ENCODE results near the gene EPHA3.

DNA sequence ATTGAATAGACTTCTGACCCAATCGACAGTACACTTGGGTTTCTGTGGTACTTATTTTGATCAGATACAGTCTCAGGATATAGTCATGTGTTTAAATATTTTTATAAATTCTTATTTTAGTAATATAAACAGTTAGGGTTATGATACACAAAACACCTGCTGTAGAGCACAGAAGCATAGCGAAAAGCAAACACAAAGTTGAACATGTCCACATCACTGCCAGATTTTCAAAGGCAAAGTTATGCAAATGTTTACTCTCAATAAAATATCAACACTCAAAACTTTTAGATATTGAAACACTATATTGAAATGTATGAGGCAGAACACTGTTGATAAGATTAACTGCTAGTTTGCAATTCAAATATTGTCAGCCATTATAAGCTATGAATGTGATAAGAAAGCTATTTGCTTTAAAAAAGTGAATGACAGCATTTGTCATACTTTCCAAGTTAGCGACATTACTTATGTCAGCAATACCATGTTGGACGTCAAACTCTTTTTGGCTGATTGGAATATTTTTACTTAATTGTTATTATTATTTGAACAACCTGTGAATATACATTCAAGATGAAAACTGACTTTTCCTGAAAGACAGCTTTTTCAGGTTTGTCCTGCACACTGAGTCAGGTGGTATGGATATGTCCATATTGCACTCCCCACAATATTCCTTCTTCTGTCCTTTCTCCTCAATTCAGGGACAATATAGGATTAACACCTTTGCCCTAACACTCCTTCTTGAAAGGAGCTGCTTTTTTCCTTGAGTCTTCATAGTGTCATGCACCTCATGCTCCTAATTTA, 367.1 kb downstream of the EPHA3 start:
- TF ChIP-seq, protein P1, sequence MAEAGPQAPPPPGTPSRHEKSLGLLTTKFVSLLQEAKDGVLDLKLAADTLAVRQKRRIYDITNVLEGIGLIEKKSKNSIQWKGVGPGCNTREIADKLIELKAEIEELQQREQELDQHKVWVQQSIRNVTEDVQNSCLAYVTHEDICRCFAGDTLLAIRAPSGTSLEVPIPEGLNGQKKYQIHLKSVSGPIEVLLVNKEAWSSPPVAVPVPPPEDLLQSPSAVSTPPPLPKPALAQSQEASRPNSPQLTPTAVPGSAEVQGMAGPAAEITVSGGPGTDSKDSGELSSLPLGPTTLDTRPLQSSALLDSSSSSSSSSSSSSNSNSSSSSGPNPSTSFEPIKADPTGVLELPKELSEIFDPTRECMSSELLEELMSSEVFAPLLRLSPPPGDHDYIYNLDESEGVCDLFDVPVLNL (CRISPR knock-in tag; IDR thresholded peaks at IDR 0.05; ENCODE audit: borderline replicate concordance, low read depth) = no peak
- TF ChIP-seq ETV6 (CRISPR knock-in tag; IDR thresholded peaks at IDR 0.05) = no peak
- TF ChIP-seq, protein P2, sequence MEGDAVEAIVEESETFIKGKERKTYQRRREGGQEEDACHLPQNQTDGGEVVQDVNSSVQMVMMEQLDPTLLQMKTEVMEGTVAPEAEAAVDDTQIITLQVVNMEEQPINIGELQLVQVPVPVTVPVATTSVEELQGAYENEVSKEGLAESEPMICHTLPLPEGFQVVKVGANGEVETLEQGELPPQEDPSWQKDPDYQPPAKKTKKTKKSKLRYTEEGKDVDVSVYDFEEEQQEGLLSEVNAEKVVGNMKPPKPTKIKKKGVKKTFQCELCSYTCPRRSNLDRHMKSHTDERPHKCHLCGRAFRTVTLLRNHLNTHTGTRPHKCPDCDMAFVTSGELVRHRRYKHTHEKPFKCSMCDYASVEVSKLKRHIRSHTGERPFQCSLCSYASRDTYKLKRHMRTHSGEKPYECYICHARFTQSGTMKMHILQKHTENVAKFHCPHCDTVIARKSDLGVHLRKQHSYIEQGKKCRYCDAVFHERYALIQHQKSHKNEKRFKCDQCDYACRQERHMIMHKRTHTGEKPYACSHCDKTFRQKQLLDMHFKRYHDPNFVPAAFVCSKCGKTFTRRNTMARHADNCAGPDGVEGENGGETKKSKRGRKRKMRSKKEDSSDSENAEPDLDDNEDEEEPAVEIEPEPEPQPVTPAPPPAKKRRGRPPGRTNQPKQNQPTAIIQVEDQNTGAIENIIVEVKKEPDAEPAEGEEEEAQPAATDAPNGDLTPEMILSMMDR (IDR thresholded peaks at IDR 0.05) = no peak
- no peak for TF ChIP-seq NR3C1 (CRISPR knock-in tag; conservative IDR thresholded peaks at IDR 0.05; ENCODE audit: low read depth)
- TF ChIP-seq, protein P3, sequence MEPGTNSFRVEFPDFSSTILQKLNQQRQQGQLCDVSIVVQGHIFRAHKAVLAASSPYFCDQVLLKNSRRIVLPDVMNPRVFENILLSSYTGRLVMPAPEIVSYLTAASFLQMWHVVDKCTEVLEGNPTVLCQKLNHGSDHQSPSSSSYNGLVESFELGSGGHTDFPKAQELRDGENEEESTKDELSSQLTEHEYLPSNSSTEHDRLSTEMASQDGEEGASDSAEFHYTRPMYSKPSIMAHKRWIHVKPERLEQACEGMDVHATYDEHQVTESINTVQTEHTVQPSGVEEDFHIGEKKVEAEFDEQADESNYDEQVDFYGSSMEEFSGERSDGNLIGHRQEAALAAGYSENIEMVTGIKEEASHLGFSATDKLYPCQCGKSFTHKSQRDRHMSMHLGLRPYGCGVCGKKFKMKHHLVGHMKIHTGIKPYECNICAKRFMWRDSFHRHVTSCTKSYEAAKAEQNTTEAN (CRISPR knock-in tag; IDR thresholded peaks at IDR 0.05) = no peak
- TF ChIP-seq, protein P4, sequence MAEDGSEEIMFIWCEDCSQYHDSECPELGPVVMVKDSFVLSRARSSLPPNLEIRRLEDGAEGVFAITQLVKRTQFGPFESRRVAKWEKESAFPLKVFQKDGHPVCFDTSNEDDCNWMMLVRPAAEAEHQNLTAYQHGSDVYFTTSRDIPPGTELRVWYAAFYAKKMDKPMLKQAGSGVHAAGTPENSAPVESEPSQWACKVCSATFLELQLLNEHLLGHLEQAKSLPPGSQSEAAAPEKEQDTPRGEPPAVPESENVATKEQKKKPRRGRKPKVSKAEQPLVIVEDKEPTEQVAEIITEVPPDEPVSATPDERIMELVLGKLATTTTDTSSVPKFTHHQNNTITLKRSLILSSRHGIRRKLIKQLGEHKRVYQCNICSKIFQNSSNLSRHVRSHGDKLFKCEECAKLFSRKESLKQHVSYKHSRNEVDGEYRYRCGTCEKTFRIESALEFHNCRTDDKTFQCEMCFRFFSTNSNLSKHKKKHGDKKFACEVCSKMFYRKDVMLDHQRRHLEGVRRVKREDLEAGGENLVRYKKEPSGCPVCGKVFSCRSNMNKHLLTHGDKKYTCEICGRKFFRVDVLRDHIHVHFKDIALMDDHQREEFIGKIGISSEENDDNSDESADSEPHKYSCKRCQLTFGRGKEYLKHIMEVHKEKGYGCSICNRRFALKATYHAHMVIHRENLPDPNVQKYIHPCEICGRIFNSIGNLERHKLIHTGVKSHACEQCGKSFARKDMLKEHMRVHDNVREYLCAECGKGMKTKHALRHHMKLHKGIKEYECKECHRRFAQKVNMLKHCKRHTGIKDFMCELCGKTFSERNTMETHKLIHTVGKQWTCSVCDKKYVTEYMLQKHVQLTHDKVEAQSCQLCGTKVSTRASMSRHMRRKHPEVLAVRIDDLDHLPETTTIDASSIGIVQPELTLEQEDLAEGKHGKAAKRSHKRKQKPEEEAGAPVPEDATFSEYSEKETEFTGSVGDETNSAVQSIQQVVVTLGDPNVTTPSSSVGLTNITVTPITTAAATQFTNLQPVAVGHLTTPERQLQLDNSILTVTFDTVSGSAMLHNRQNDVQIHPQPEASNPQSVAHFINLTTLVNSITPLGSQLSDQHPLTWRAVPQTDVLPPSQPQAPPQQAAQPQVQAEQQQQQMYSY (CRISPR knock-in tag; IDR thresholded peaks at IDR 0.05) = no peak
- TF ChIP-seq TCF7 (CRISPR knock-in tag; IDR thresholded peaks at IDR 0.05; ENCODE audit: low read depth) = no peak
- no peak for TF ChIP-seq STAT6 (CRISPR knock-in tag; conservative IDR thresholded peaks at IDR 0.05; ENCODE audit: low read depth)
- TF ChIP-seq CBFB (CRISPR knock-in tag; IDR thresholded peaks at IDR 0.05; ENCODE audit: low read depth) = no peak
- TF ChIP-seq CREM (CRISPR knock-in tag; IDR thresholded peaks at IDR 0.05) = no peak
- TF ChIP-seq, protein P5, sequence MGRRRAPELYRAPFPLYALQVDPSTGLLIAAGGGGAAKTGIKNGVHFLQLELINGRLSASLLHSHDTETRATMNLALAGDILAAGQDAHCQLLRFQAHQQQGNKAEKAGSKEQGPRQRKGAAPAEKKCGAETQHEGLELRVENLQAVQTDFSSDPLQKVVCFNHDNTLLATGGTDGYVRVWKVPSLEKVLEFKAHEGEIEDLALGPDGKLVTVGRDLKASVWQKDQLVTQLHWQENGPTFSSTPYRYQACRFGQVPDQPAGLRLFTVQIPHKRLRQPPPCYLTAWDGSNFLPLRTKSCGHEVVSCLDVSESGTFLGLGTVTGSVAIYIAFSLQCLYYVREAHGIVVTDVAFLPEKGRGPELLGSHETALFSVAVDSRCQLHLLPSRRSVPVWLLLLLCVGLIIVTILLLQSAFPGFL (CRISPR knock-in tag; IDR thresholded peaks at IDR 0.05; ENCODE audit: borderline replicate concordance) = no peak
- TF ChIP-seq, protein P6, sequence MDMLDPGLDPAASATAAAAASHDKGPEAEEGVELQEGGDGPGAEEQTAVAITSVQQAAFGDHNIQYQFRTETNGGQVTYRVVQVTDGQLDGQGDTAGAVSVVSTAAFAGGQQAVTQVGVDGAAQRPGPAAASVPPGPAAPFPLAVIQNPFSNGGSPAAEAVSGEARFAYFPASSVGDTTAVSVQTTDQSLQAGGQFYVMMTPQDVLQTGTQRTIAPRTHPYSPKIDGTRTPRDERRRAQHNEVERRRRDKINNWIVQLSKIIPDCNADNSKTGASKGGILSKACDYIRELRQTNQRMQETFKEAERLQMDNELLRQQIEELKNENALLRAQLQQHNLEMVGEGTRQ (CRISPR knock-in tag; IDR thresholded peaks at IDR 0.05) = no peak

All from WTC11 (cell line).